Muscle of back (tissue), 11 donors: ENCODE measurements around the gene TXNRD3. TPM values are rescaled to one million over a fixed set of nuclear protein-coding genes. Genes with fewer than 3 reads are reported as not detected.
"Not testable (repeated sequence)": the region's sequence is repeated elsewhere in the genome, so short reads cannot be mapped to it uniquely, and the experiment has no call there.

Experiments used
- DNase-seq, 3 donors: peaks; one replicate each; pipeline versions ENCODE4 v3.0.0 to v3.0.0-alpha.2; 2013
- polyA plus RNA-seq, 10 donors: library from polyadenylated mRNA; unstranded; fragments of 120-200 nt; gene quantifications; one replicate each; pipeline ENCODE4 v1.2.1, GENCODE V29; 2013; ENCODE audit not compliant: insufficient read length in 10 of 10

The TXNRD3 gene
- polyA plus RNA-seq, 10 donors: 8.3 to 13.7 (median 9.8) TPM

- no peak for DNase-seq
Measured at GRCh38 chr3:126649556-126650092, 5.3 kb downstream of the TXNRD3 start.

GRCh38 chr3:126646674-126647073 lies 8.2 kb downstream of the TXNRD3 start:
- DNase-seq: no peak

- no peak for DNase-seq
Measured at GRCh38 chr3:126644615-126645014, 10.3 kb downstream of the TXNRD3 start.

- DNase-seq: no peak
Measured at GRCh38 chr3:126638790-126639189, 16.1 kb downstream of the TXNRD3 start.

- no peak for DNase-seq
Measured at GRCh38 chr3:126636436-126636835, 18.5 kb downstream of the TXNRD3 start.

- no peak for DNase-seq
Measured at GRCh38 chr3:126634803-126635202, 20.1 kb downstream of the TXNRD3 start.

- no peak for DNase-seq
Measured at GRCh38 chr3:126630020-126630419, 24.9 kb downstream of the TXNRD3 start.

- not testable (repeated sequence) for DNase-seq
Measured at GRCh38 chr3:126625735-126626134, 29.2 kb downstream of the TXNRD3 start.

GRCh38 chr3:126622694-126623093 lies 32.2 kb downstream of the TXNRD3 start:
- no peak for DNase-seq

GRCh38 chr3:126621627-126622345 lies 33.1 kb downstream of the TXNRD3 start:
- DNase-seq: peak in 1 of 3 donors; percentile 43

GRCh38 chr3:126621171-126621570 lies 33.8 kb downstream of the TXNRD3 start:
- DNase-seq: no peak

- no peak for DNase-seq
Measured at GRCh38 chr3:126620738-126621137, 34.2 kb downstream of the TXNRD3 start.

- no peak for DNase-seq
Measured at GRCh38 chr3:126618760-126619159, 36.2 kb downstream of the TXNRD3 start.

- DNase-seq: no peak
Measured at GRCh38 chr3:126618021-126618420, 36.9 kb downstream of the TXNRD3 start.

GRCh38 chr3:126617571-126617970 lies 37.4 kb downstream of the TXNRD3 start:
- DNase-seq: no peak

GRCh38 chr3:126616931-126617330 lies 38.0 kb downstream of the TXNRD3 start:
- no peak for DNase-seq

- DNase-seq: no peak
Measured at GRCh38 chr3:126613479-126614188, 41.3 kb downstream of the TXNRD3 start.

- no peak for DNase-seq
Measured at GRCh38 chr3:126612479-126613205, 42.3 kb downstream of the TXNRD3 start.

- DNase-seq: no peak
Measured at GRCh38 chr3:126609909-126610308, 45.0 kb downstream of the TXNRD3 start.

GRCh38 chr3:126607214-126607908 lies 47.6 kb downstream of the TXNRD3 start:
- no peak for DNase-seq

GRCh38 chr3:126606001-126606400 lies 48.9 kb downstream of the TXNRD3 start:
- no peak for DNase-seq

- no peak for DNase-seq
Measured at GRCh38 chr3:126604691-126605090, 50.2 kb downstream of the TXNRD3 start.
